C4-2B (cell line): ENCODE data around the gene GOLPH3.

ENCODE experiments used
- H3K27ac ChIP-seq: fragments of 450-650 bp; 2 replicates; pipeline ENCODE4 v1.5.1; 2017
- CTCF ChIP-seq: fragments of 450-650 bp; conservative IDR thresholded peaks from 2 replicates; pipeline ENCODE4 v1.5.1; 2017; ENCODE audit warnings: mild to moderate bottlenecking
- ZFX ChIP-seq: fragments of 450-650 bp; IDR thresholded peaks from 2 replicates; pipeline ENCODE4 v1.6.1; 2017

The GOLPH3 gene

GRCh38 chr5:32076699-32077695 is 97.1 kb downstream of the GOLPH3 start:
- TF ChIP-seq CTCF: peak; percentile 93
- no peak for TF ChIP-seq ZFX
- no peak overlapping the region for H3K27ac ChIP-seq
